Astrocyte of the spinal cord (primary cell): ENCODE measurements around the gene DLK2.
A peak's percentile ranks its signal among the peaks of the same experiment; 100 is the strongest.

Experiments used
- DNase-seq: peaks from one replicate; pipeline ENCODE4 v3.0.0; 2011; ENCODE audit warnings: low read depth, low spot score
- H3K4me3 ChIP-seq: 2 replicates; pipeline ENCODE4 v1.5.1; 2011; ENCODE audit warnings: low read depth, mild to moderate bottlenecking, low read length, moderate library complexity
- in situ Hi-C: cut with HindIII; loops from 2 replicates; pipeline ENCODE4 v1.10.0; 2017; ENCODE audit warnings: low sequenced_read_pairs
- TF ChIP-seq, protein P1 (sequence below): IDR thresholded peaks from 2 replicates; pipeline ENCODE4 v1.5.1; 2012; ENCODE audit warnings: low read depth, mild to moderate bottlenecking, low read length, inconsistent platforms

Gene DLK2

GRCh38 chr6:43497689-43498088 lies 42.3 kb upstream of the DLK2 start:
- in situ Hi-C loops, result no loop called here
- TF ChIP-seq, protein P1, sequence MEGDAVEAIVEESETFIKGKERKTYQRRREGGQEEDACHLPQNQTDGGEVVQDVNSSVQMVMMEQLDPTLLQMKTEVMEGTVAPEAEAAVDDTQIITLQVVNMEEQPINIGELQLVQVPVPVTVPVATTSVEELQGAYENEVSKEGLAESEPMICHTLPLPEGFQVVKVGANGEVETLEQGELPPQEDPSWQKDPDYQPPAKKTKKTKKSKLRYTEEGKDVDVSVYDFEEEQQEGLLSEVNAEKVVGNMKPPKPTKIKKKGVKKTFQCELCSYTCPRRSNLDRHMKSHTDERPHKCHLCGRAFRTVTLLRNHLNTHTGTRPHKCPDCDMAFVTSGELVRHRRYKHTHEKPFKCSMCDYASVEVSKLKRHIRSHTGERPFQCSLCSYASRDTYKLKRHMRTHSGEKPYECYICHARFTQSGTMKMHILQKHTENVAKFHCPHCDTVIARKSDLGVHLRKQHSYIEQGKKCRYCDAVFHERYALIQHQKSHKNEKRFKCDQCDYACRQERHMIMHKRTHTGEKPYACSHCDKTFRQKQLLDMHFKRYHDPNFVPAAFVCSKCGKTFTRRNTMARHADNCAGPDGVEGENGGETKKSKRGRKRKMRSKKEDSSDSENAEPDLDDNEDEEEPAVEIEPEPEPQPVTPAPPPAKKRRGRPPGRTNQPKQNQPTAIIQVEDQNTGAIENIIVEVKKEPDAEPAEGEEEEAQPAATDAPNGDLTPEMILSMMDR, result no peak
- DNase-seq, result no peak
- no peak overlapping the region for H3K4me3 ChIP-seq

DNA sequence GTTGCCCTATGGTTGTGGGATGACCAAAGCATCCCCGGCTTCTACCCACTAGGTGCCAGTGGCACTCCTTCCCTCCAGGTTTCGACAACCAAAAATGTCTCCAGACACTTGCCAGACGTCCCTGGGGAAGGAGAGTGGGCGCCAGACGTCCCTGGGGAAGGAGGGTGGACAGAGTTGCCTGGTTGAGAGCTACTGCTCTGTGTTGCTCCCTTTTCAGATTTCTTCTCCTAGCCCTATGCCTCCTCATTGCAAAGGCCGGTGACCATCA lies 41.7 kb upstream of the DLK2 start:
- TF ChIP-seq, protein P1, result no peak
- no peak overlapping the region for H3K4me3 ChIP-seq
- no peak for DNase-seq
- in situ Hi-C loops, result no loop called here

- TF ChIP-seq, protein P1, result peak; percentile 66
- DNase-seq, result peak; percentile 34
- H3K4me3 ChIP-seq, result no peak overlapping the region
- in situ Hi-C loops, result no loop called here
These were observed 41.2 kb upstream of the DLK2 start for GRCh38 chr6:43496370-43497128.

GRCh38 chr6:43495409-43495941 lies 40.1 kb upstream of the DLK2 start:
- in situ Hi-C loops, result no loop called here
- DNase-seq, result no peak
- H3K4me3 ChIP-seq, result no peak overlapping the region
- TF ChIP-seq, protein P1, result peak; percentile 30

GRCh38 chr6:43494766-43495165 lies 39.4 kb upstream of the DLK2 start:
- in situ Hi-C loops, result no loop called here
- no peak overlapping the region for H3K4me3 ChIP-seq
- no peak for DNase-seq
- TF ChIP-seq, protein P1, result no peak

- TF ChIP-seq, protein P1, result no peak
- in situ Hi-C loops, result no loop called here
- no peak overlapping the region for H3K4me3 ChIP-seq
- DNase-seq, result no peak
These were observed 39.0 kb upstream of the DLK2 start for GRCh38 chr6:43494321-43494720.

GRCh38 chr6:43493833-43494232 lies 38.5 kb upstream of the DLK2 start:
- TF ChIP-seq, protein P1, result no peak
- in situ Hi-C loops, result no loop called here
- no peak overlapping the region for H3K4me3 ChIP-seq
- DNase-seq, result no peak
